HepG2 (cell line): ENCODE results near the gene TBC1D10B. TPM values are rescaled to one million over a fixed set of nuclear protein-coding genes. Genes with fewer than 3 reads are reported as not detected.

Experiments used
- EED ChIP-seq: sonication (generic); formaldehyde crosslinking; IDR thresholded peaks from 2 replicates; pipeline ENCODE4 v1.5.0; 2020; ENCODE audit warnings: mild to moderate bottlenecking, missing genetic modification reagents
- JARID2 ChIP-seq: sonication (generic); formaldehyde crosslinking; IDR thresholded peaks from 2 replicates; pipeline ENCODE4 v1.8.1; 2023; ENCODE audit warnings: missing genetic modification reagents, inconsistent platforms; ENCODE audit not compliant: insufficient replicate concordance
- MAZ ChIP-seq, 2 experiments: sonication (generic) in 1 of 2; formaldehyde crosslinking in 1 of 2; IDR thresholded peaks; 2 replicates each; pipeline versions ENCODE4 v1.5.0 to v1.6.1; 2012 to 2020; ENCODE audit warnings: low read depth in 2 of 2, mild to moderate bottlenecking in 2 of 2, borderline replicate concordance in 1 of 2, improper control_type of control experiment in 1 of 2, low read length in 1 of 2, missing genetic modification reagents in 1 of 2, moderate library complexity in 1 of 2
- MLXIP ChIP-seq: sonication (generic); formaldehyde crosslinking; IDR thresholded peaks from 2 replicates; pipeline ENCODE4 v1.9.0; 2021; ENCODE audit warnings: missing genetic modification reagents, borderline replicate concordance
- REXO4 ChIP-seq: sonication (generic); formaldehyde crosslinking; IDR thresholded peaks from 2 replicates; pipeline ENCODE4 v1.8.0; 2022; ENCODE audit warnings: missing genetic modification reagents, mild to moderate bottlenecking, borderline replicate concordance
- SRSF1 ChIP-seq: fragments of 200-400 bp; formaldehyde crosslinking; optimal IDR thresholded peaks from 2 replicates; pipeline ENCODE3; 2017; ENCODE audit warnings: mild to moderate bottlenecking, low read depth, low read length, moderate library complexity
- ZBTB1 ChIP-seq: sonication (generic); formaldehyde crosslinking; IDR thresholded peaks from 2 replicates; pipeline ENCODE4 v1.4.0; 2020; ENCODE audit warnings: missing genetic modification reagents, borderline replicate concordance
- ZBTB4 ChIP-seq: sonication (generic); formaldehyde crosslinking; IDR thresholded peaks from 2 replicates; pipeline ENCODE4 v1.4.0; 2020; ENCODE audit warnings: missing genetic modification reagents, mild to moderate bottlenecking, borderline replicate concordance
- ZFX ChIP-seq: sonication (generic); formaldehyde crosslinking; IDR thresholded peaks from 2 replicates; pipeline ENCODE4 v1.4.0; 2020; ENCODE audit warnings: mild to moderate bottlenecking, low read depth, missing genetic modification reagents, moderate library complexity
- ZMYM2 ChIP-seq: sonication (generic); formaldehyde crosslinking; IDR thresholded peaks from 2 replicates; pipeline ENCODE4 v1.8.0; 2022; ENCODE audit warnings: mild to moderate bottlenecking, missing genetic modification reagents
- ZNF10 ChIP-seq: sonication (generic); formaldehyde crosslinking; IDR thresholded peaks from 2 replicates; pipeline ENCODE4 v1.4.0; 2020; ENCODE audit warnings: mild to moderate bottlenecking, low read depth, missing genetic modification reagents, borderline replicate concordance
- ZNF274 ChIP-seq: sonication (generic); formaldehyde crosslinking; IDR thresholded peaks from 2 replicates; pipeline ENCODE4 v1.5.1; 2020; ENCODE audit warnings: mild to moderate bottlenecking, missing genetic modification reagents
- ZNF337 ChIP-seq: sonication (generic); formaldehyde crosslinking; IDR thresholded peaks from 2 replicates; pipeline ENCODE4 v1.5.1; 2020; ENCODE audit warnings: missing genetic modification reagents, low read depth, mild to moderate bottlenecking, borderline replicate concordance
- ZNF549 ChIP-seq: sonication (generic); formaldehyde crosslinking; IDR thresholded peaks from 2 replicates; pipeline ENCODE4 v1.5.0; 2020; ENCODE audit warnings: missing genetic modification reagents
- ZNF572 ChIP-seq: sonication (generic); formaldehyde crosslinking; IDR thresholded peaks from 2 replicates; pipeline ENCODE4 v1.5.1; 2020; ENCODE audit warnings: mild to moderate bottlenecking, missing genetic modification reagents
- ZNF720 ChIP-seq: sonication (generic); formaldehyde crosslinking; IDR thresholded peaks from 2 replicates; pipeline ENCODE4 v1.4.0; 2020; ENCODE audit warnings: missing genetic modification reagents
- ZNF891 ChIP-seq: sonication (generic); formaldehyde crosslinking; IDR thresholded peaks from 2 replicates; pipeline ENCODE4 v1.5.0; 2020; ENCODE audit warnings: mild to moderate bottlenecking, missing genetic modification reagents
- ZSCAN20 ChIP-seq: sonication (generic); formaldehyde crosslinking; IDR thresholded peaks from 2 replicates; pipeline ENCODE4 v1.4.0; 2020; ENCODE audit warnings: missing genetic modification reagents, mild to moderate bottlenecking, borderline replicate concordance
- polyA plus RNA-seq, 8 experiments: library from polyadenylated mRNA; depleted of rRNA in 3 of 8; stranded (reverse) in 7 of 8; unstranded in 1 of 8; fragments of >200 nt; fragmentation: Illumina TruSeq in 4 of 8; extraction: Trizol in 4 of 8; gene quantifications; 2 replicates each; pipeline versions ENCODE4 v1.2.1 to v1.2.3, GENCODE V29; 2011 to 2016; ENCODE audit warnings: low read depth in 4 of 8, missing spikeins in 1 of 8, mixed read lengths in 1 of 8; ENCODE audit not compliant: insufficient read depth in 1 of 8
- total RNA-seq, 5 experiments: library from RNA; depleted of rRNA; stranded (reverse); fragments of >200 nt; fragmentation: Illumina TruSeq; extraction: Trizol; gene quantifications; 2 replicates each; pipeline ENCODE4 v1.2.3, GENCODE V29; 2016; ENCODE audit warnings: low read depth in 1 of 5
- TF ChIP-seq, protein P1 (sequence below): sonication (generic); formaldehyde crosslinking; IDR thresholded peaks from 2 replicates; pipeline ENCODE4 v1.8.0; 2023; ENCODE audit warnings: mild to moderate bottlenecking, missing genetic modification reagents
- TF ChIP-seq, protein P2 (sequence below): IDR thresholded peaks from 2 replicates; pipeline ENCODE4 v1.6.1; 2016; ENCODE audit warnings: missing genetic modification reagents, missing compliant biosample characterization

Gene TBC1D10B
- total and polyA plus RNA-seq, 2 of the 13 experiments (the other 11 are each of a cell fraction or from before 2014, with no cell fraction given): 15.7 to 24.8 TPM

DNA sequence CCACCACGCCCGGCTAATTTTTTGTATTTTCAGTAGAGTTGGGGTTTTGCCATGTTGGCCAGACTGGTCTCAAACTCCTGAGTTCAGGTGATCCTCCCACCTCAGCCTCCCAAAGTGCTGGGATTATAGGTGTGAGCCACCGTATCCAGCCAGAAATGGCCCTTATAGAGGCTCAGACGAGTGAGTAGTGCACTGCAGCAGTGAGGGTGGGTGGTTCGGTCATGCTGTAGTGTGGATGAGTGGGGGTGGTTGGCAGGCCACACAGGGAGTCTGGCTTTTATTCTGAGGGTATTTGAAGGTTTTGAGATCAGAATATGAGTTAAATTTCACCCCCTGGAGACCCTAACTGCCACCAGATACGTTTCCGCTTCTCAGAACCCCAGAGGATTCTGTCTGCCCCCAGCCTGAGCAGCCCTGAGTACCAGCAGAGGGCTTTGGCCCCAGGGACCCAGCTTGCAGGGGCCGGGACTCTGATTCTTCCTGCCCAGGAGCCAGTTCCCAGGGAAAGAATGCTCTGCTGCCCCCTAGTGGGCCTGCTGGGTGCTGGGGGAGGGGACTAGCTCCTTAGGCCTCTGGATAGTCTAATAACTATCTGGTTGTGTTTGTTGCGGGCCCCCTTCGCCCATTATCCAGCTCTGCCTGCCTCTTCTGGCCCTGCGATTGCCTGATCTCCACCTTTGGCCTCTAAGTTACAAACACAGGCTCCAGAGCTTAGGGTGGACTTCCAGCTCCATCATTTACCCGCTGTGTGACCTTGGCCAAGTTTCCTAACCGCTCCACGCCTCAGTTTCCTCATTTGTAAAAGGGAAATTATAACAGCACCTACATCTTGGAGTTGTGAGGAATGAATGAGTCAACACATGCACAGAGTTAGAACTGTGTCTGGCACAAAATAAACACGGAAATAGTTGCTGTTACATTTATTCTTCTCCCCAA lies 39.1 kb upstream of the TBC1D10B start (continued):
- TF ChIP-seq ZNF337 (CRISPR knock-in tag) (0 out of 2 replicates have a peak, but pooled peaks have one; percentile 74), EED (CRISPR knock-in tag) (no peak), ZBTB4 (CRISPR knock-in tag) (0 out of 2 replicates have a peak, but pooled peaks have one; percentile 28), ZSCAN20 (CRISPR knock-in tag) (no peak), ZBTB1 (no peak), ZNF720 (CRISPR knock-in tag) (no peak), ZNF891 (CRISPR knock-in tag) (no peak), MAZ (IDR thresholded peaks at IDR 0.05; ENCODE audit: borderline replicate concordance, low read depth, low read length) (peak; percentile 75), MAZ (CRISPR knock-in tag; IDR thresholded peaks at IDR 0.05; ENCODE audit: low read depth) (peak; percentile 54; the same call in 1 of the 2 replicates), ZNF10 (CRISPR knock-in tag) (no peak), ZFX (CRISPR knock-in tag) (peak; percentile 77), JARID2 (CRISPR knock-in tag) (no peak), SRSF1 (no peak), ZNF274 (no peak), MLXIP (CRISPR knock-in tag) (no peak), ZNF572 (CRISPR knock-in tag) (no peak), ZMYM2 (no peak), REXO4 (no peak), ZNF549 (CRISPR knock-in tag) (no peak)
- TF ChIP-seq, protein P1, sequence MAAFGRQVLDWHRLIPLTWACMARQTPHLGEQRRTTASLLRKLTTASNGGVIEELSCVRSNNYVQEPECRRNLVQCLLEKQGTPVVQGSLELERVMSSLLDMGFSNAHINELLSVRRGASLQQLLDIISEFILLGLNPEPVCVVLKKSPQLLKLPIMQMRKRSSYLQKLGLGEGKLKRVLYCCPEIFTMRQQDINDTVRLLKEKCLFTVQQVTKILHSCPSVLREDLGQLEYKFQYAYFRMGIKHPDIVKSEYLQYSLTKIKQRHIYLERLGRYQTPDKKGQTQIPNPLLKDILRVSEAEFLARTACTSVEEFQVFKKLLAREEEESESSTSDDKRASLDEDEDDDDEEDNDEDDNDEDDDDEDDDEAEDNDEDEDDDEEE: no peak
- TF ChIP-seq, protein P2, sequence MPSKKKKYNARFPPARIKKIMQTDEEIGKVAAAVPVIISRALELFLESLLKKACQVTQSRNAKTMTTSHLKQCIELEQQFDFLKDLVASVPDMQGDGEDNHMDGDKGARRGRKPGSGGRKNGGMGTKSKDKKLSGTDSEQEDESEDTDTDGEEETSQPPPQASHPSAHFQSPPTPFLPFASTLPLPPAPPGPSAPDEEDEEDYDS (CRISPR knock-in tag): peak; percentile 21; the same call in 1 of the 2 replicates
